TTC549 (cell line): ENCODE data around the gene FAM90A26.
"Not testable (repeated sequence)": the region's sequence is repeated elsewhere in the genome, so short reads cannot be mapped to it uniquely, and the experiment has no call there.

ENCODE experiments used
- FAIRE-seq: peaks from 2 replicates; lab custom pipeline; 2012; peaks lifted over from hg19 to GRCh38; lab: Jason Lieb, UNC

The FAM90A26 gene

GRCh38 chr4:9169791-9170459, at the start of gene FAM90A26:
FAM90A26 (plus strand) TSS chr4:9170409; CDS start chr4:9173173, 2,764 bp downstream.
- FAIRE-seq, result not testable (repeated sequence)

- FAIRE-seq, result not testable (repeated sequence)
Measured at GRCh38 chr4:9122711-9123110, 47.5 kb upstream of the FAM90A26 start.

- FAIRE-seq, result peak; percentile 60
Measured at GRCh38 chr4:9123572-9124007, 46.6 kb upstream of the FAM90A26 start.

- not testable (repeated sequence) for FAIRE-seq
Measured at GRCh38 chr4:9125601-9126161, 44.5 kb upstream of the FAM90A26 start.

- FAIRE-seq, result not testable (repeated sequence)
Measured at GRCh38 chr4:9131420-9131819, 38.8 kb upstream of the FAM90A26 start.

- FAIRE-seq, result not testable (repeated sequence)
Measured at GRCh38 chr4:9132849-9133248, 37.4 kb upstream of the FAM90A26 start.

- FAIRE-seq, result not testable (repeated sequence)
Measured at GRCh38 chr4:9134011-9134410, 36.2 kb upstream of the FAM90A26 start.

- not testable (repeated sequence) for FAIRE-seq
Measured at GRCh38 chr4:9134556-9134955, 35.7 kb upstream of the FAM90A26 start.

GRCh38 chr4:9141050-9141449, 29.2 kb upstream of the FAM90A26 start:
- not testable (repeated sequence) for FAIRE-seq

- not testable (repeated sequence) for FAIRE-seq
Measured at GRCh38 chr4:9142786-9143185, 27.4 kb upstream of the FAM90A26 start.

- FAIRE-seq, result no peak
Measured at GRCh38 chr4:9143421-9144080, 26.7 kb upstream of the FAM90A26 start.

- no peak for FAIRE-seq
Measured at GRCh38 chr4:9146967-9147366, 23.2 kb upstream of the FAM90A26 start.

GRCh38 chr4:9147368-9147767, 22.8 kb upstream of the FAM90A26 start:
- not testable (repeated sequence) for FAIRE-seq

- not testable (repeated sequence) for FAIRE-seq
Measured at GRCh38 chr4:9148611-9149409, 21.4 kb upstream of the FAM90A26 start.

- FAIRE-seq, result not testable (repeated sequence)
Measured at GRCh38 chr4:9151809-9152179, 18.4 kb upstream of the FAM90A26 start.

- FAIRE-seq, result peak; percentile 97
Measured at GRCh38 chr4:9152180-9153007, 17.8 kb upstream of the FAM90A26 start.

GRCh38 chr4:9153008-9153570, 17.1 kb upstream of the FAM90A26 start:
- not testable (repeated sequence) for FAIRE-seq

- not testable (repeated sequence) for FAIRE-seq
Measured at GRCh38 chr4:9153571-9154157, 16.5 kb upstream of the FAM90A26 start.

- FAIRE-seq, result not testable (repeated sequence)
Measured at GRCh38 chr4:9155101-9155886, 14.9 kb upstream of the FAM90A26 start.

- FAIRE-seq, result not testable (repeated sequence)
Measured at GRCh38 chr4:9158392-9158791, 11.8 kb upstream of the FAM90A26 start.
